Measurements from ENCODE around the gene CABCOCO1.
"Not testable (repeated sequence)": the region's sequence is repeated elsewhere in the genome, so short reads cannot be mapped to it uniquely, and the experiment has no call there.

CABCOCO1 gene

GRCh38 chr10:61643316-61643751 is 19.4 kb upstream of the CABCOCO1 start:
- no peak for DNase-seq

- no peak for DNase-seq
Measured at GRCh38 chr10:61653699-61654098, 9.0 kb upstream of the CABCOCO1 start.

GRCh38 chr10:61655335-61655851 is 7.3 kb upstream of the CABCOCO1 start:
- DNase-seq, result no peak

GRCh38 chr10:61663466-61663865 is 737 bp downstream of the CABCOCO1 start:
- no peak for DNase-seq

GRCh38 chr10:61664985-61665384 is 2.3 kb downstream of the CABCOCO1 start:
- DNase-seq, result no peak

GRCh38 chr10:61669161-61669725 is 6.5 kb downstream of the CABCOCO1 start:
- no peak for DNase-seq

GRCh38 chr10:61669849-61670248 is 7.1 kb downstream of the CABCOCO1 start:
- no peak for DNase-seq

GRCh38 chr10:61673360-61673759 is 10.6 kb downstream of the CABCOCO1 start:
- DNase-seq, result no peak

GRCh38 chr10:61682323-61682722 is 19.6 kb downstream of the CABCOCO1 start:
- no peak for DNase-seq

GRCh38 chr10:61683319-61683718 is 20.6 kb downstream of the CABCOCO1 start:
- no peak for DNase-seq

GRCh38 chr10:61684894-61685507 is 22.3 kb downstream of the CABCOCO1 start:
- no peak for DNase-seq

- no peak for DNase-seq
Measured at GRCh38 chr10:61688551-61689308, 26.0 kb downstream of the CABCOCO1 start.

- not testable (repeated sequence) for DNase-seq
Measured at GRCh38 chr10:61691667-61692066, 28.9 kb downstream of the CABCOCO1 start.

- DNase-seq, result no peak
Measured at GRCh38 chr10:61692447-61693010, 29.8 kb downstream of the CABCOCO1 start.

GRCh38 chr10:61698968-61699655 is 36.4 kb downstream of the CABCOCO1 start:
- DNase-seq, result no peak

GRCh38 chr10:61701055-61701705 is 38.5 kb downstream of the CABCOCO1 start:
- no peak for DNase-seq

- DNase-seq, result no peak
Measured at GRCh38 chr10:61701706-61702105, 39.0 kb downstream of the CABCOCO1 start.

- no peak for DNase-seq
Measured at GRCh38 chr10:61702584-61702983, 39.9 kb downstream of the CABCOCO1 start.

- no peak for DNase-seq
Measured at GRCh38 chr10:61705022-61705613, 42.4 kb downstream of the CABCOCO1 start.

GRCh38 chr10:61708846-61709245 is 46.1 kb downstream of the CABCOCO1 start:
- DNase-seq, result no peak

GRCh38 chr10:61712105-61712504 is 49.4 kb downstream of the CABCOCO1 start:
- DNase-seq, result not testable (repeated sequence)

GRCh38 chr10:61719475-61719874 is 56.7 kb downstream of the CABCOCO1 start:
- DNase-seq, result not testable (repeated sequence)

All from activated CD4-positive, alpha-beta T cell treated with anti-CD3 and anti-CD28 coated beads, Interleukin-2, amount 50 U/mL, for 16 hours (primary cell).